Measurements from ENCODE around the gene IL17B. TPM values are rescaled to one million over a fixed set of nuclear protein-coding genes. Genes with fewer than 3 reads are reported as not detected.

Gene IL17B
- total and polyA plus RNA-seq, 2 experiments from 2014 or later: 0.43 TPM; not detected in 1

DNA sequence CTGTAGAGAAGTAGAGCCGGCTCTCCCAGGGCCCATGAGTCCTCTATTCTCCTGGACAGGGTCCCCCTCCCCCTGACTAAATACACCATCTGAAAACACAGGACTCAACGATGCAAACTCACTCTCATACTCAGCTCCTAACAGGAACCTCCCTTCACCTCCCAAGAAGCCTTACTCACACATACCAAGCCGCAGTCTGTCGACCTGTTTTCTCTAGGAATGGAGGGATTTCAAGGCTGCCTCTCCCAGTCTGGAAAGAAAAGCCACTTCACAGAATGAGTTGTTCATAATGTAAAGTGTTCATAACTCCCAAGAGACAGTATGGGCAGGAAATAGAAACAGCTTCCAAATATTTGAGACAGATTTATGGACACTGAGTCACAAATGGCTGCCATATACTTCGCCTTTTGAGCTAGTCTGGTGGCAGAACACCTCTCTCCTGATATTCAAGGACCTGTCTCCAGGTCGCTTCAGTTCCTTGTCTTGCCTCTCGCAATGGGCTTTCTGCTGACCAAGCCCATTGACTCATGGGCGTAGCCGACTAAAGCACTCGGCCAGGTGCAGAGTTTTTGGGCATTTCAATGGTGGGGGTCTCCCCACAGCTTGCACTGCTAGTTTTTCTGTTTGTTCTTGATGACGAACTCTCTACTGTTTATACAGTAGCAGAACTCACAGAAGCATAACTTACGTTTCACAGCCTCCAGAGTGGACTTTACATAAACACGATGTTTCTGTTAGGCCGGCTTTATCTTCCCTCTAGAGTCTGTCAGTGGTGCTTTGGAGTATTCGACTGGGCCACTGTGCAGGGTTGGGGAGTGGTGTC lies 25.0 kb upstream of the IL17B start:
- Histone ChIP-seq H2AFZ (no peak overlapping the region), H3K4me1 (ENCODE audit: insufficient read depth) (peaks cover 44% of the 10 kb centered on the region), H3K79me2 (ENCODE audit: insufficient read depth) (peaks cover 25% of the 10 kb centered on the region), H3K9ac (peak overlapping the region; percentile 87), H4K20me1 (ENCODE audit: insufficient read depth) (no peaks in the 10 kb centered on the region), H3K27me3 (replicated peaks; ENCODE audit: insufficient read depth) (no peaks in the 10 kb centered on the region), H3K27ac (peak overlapping the region; percentile 94), H3K36me3 (ENCODE audit: low read depth) (no peaks in the 10 kb centered on the region), H3F3A (ENCODE audit: insufficient read depth) (peaks cover 52% of the 10 kb centered on the region), H3K4me3 (peak overlapping the region; percentile 20), H3K4me2 (ENCODE audit: unreplicated experiment) (peak overlapping the region; percentile 48), H3K9me2 (ENCODE audit: insufficient read depth) (no peaks in the 10 kb centered on the region), H3K9me3 (ENCODE audit: low read depth) (no peaks in the 10 kb centered on the region)
- DNase-seq: peak; percentile 94
- in situ Hi-C loops (cut with MboI): no loop called here
- TF ChIP-seq EZH2 (IDR thresholded peaks at IDR 0.05; ENCODE audit: insufficient read depth, poor library complexity, severe bottlenecking) (no peak), EZH2phosphoT487 (IDR thresholded peaks at IDR 0.05; ENCODE audit: insufficient read depth, low read depth) (peak; percentile 74; the same call in 1 of the 2 replicates)
- WGBS, 2 experiments (ENCODE audit: low coverage in 1 of 2, low lambda C conversion rate in 2 of 2, missing lambda C conversion rate in 2 of 2): 56 to 58% methylated on average over 15 of the region's 15 CpGs

DNA sequence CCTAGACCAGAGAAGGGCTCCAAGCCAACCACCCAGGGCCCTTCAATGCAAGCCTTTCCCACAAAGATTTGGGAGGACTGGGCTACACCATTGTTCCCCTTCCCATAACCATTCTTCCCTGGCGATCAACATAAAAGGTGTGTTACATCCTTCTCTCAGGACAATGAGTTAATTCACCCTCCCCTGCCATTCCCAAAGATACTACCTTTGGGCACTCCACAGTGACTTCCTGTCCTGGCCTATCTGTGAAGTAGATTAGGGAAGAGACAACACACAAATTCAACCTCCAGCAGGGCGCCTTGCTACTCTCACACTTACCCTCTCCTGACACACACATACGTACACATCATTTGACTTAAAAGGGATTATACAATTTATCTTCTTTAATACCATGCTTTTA lies 23.2 kb upstream of the IL17B start:
- WGBS, 2 experiments (ENCODE audit: low coverage in 1 of 2, low lambda C conversion rate in 2 of 2, missing lambda C conversion rate in 2 of 2): 100% methylated on average over 3 of the region's 3 CpGs

DNA sequence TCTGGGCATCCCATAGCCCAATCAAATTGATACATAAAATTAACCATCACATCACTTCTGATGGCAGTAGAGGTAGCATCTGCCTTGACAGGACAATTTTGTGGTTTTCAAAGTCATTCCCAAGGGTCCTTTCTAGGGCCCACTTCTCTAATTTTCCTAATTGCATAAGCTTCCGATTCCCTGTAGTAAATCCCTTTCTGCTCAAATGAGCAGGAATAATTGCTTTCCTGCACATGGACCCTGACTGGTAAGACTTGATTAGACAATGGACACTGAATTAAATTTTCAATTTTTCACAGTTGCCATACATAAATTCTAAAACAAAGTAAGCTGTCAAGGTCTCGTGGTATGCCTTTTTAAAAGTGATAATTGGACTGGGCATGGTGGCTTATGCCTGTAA lies 22.0 kb upstream of the IL17B start:
- H3K9ac ChIP-seq: no peak overlapping the region
- H4K20me1 ChIP-seq (ENCODE audit: insufficient read depth): no peaks in the 10 kb centered on the region
- H3K79me2 ChIP-seq (ENCODE audit: insufficient read depth): no peaks in the 10 kb centered on the region
- no peak for TF ChIP-seq EZH2phosphoT487 (IDR thresholded peaks at IDR 0.05; ENCODE audit: insufficient read depth, low read depth)
- no peak for TF ChIP-seq EZH2 (IDR thresholded peaks at IDR 0.05; ENCODE audit: insufficient read depth, poor library complexity, severe bottlenecking)
- H3K27ac ChIP-seq: no peak overlapping the region
- no peaks in the 10 kb centered on the region for H3K9me3 ChIP-seq (ENCODE audit: low read depth)
- H3K4me3 ChIP-seq: no peak overlapping the region
- no peak overlapping the region for H3K4me2 ChIP-seq (ENCODE audit: unreplicated experiment)
- peaks cover 39% of the 10 kb centered on the region for H3K4me1 ChIP-seq (ENCODE audit: insufficient read depth)
- peaks cover 48% of the 10 kb centered on the region for H3F3A ChIP-seq (ENCODE audit: insufficient read depth)
- H3K36me3 ChIP-seq (ENCODE audit: low read depth): no peaks in the 10 kb centered on the region
- H3K9me2 ChIP-seq (ENCODE audit: insufficient read depth): no peaks in the 10 kb centered on the region
- no peaks in the 10 kb centered on the region for H3K27me3 ChIP-seq (replicated peaks; ENCODE audit: insufficient read depth)
- no peak for DNase-seq
- 98 to 100% methylated on average over 2 of the region's 2 CpGs for WGBS, 2 experiments (ENCODE audit: low coverage in 1 of 2, low lambda C conversion rate in 2 of 2, missing lambda C conversion rate in 2 of 2)
- no peak overlapping the region for H2AFZ ChIP-seq
- in situ Hi-C loops (cut with MboI): no loop called here

More for the DNA sequence above, 23.2 kb upstream of the IL17B start:
- Histone ChIP-seq H2AFZ (no peak overlapping the region), H3K4me2 (ENCODE audit: unreplicated experiment) (no peak overlapping the region), H3K4me3 (no peak overlapping the region), H3K79me2 (ENCODE audit: insufficient read depth) (peaks cover 7% of the 10 kb centered on the region), H3K4me1 (ENCODE audit: insufficient read depth) (peaks cover 37% of the 10 kb centered on the region), H4K20me1 (ENCODE audit: insufficient read depth) (no peaks in the 10 kb centered on the region), H3F3A (ENCODE audit: insufficient read depth) (peaks cover 45% of the 10 kb centered on the region), H3K9ac (no peak overlapping the region), H3K27ac (no peak overlapping the region), H3K9me2 (ENCODE audit: insufficient read depth) (no peaks in the 10 kb centered on the region), H3K9me3 (ENCODE audit: low read depth) (no peaks in the 10 kb centered on the region), H3K36me3 (ENCODE audit: low read depth) (no peaks in the 10 kb centered on the region), H3K27me3 (replicated peaks; ENCODE audit: insufficient read depth) (no peaks in the 10 kb centered on the region)
- TF ChIP-seq EZH2 (IDR thresholded peaks at IDR 0.05; ENCODE audit: insufficient read depth, poor library complexity, severe bottlenecking): no peak
- no peak for DNase-seq
- in situ Hi-C loops (cut with MboI): no loop called here

DNA sequence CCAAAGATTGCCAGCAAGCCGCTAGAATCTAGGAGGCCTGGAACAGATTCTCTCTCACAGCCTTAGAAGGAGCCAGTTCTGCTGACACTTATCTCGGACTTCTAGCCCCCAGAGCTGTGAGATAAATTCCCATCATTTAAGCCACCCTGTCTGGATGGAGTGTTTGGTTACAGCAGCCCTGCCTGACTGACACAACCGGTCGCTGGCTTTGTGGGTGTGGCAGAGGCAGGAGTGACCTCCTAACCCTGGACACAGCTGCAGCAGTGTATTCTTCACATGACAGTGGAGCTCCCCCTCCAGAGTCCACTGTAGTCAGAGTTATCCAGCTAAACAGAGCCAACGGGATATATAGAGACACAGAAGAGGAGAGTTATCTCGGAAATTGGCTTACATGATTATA lies 21.2 kb upstream of the IL17B start:
- H3K27ac ChIP-seq: no peak overlapping the region
- in situ Hi-C loops (cut with MboI): no loop called here
- H3K4me1 ChIP-seq (ENCODE audit: insufficient read depth): peaks cover 31% of the 10 kb centered on the region
- no peaks in the 10 kb centered on the region for H4K20me1 ChIP-seq (ENCODE audit: insufficient read depth)
- no peaks in the 10 kb centered on the region for H3K9me3 ChIP-seq (ENCODE audit: low read depth)
- WGBS, 2 experiments (ENCODE audit: low coverage in 1 of 2, low lambda C conversion rate in 2 of 2, missing lambda C conversion rate in 2 of 2): 58 to 68% methylated on average over 6 of the region's 6 CpGs
- TF ChIP-seq EZH2 (IDR thresholded peaks at IDR 0.05; ENCODE audit: insufficient read depth, poor library complexity, severe bottlenecking) (no peak), EZH2phosphoT487 (IDR thresholded peaks at IDR 0.05; ENCODE audit: insufficient read depth, low read depth) (no peak)
- no peaks in the 10 kb centered on the region for H3K79me2 ChIP-seq (ENCODE audit: insufficient read depth)
- no peak for DNase-seq
- H3K27me3 ChIP-seq (replicated peaks; ENCODE audit: insufficient read depth): no peaks in the 10 kb centered on the region
- H3K9ac ChIP-seq: no peak overlapping the region
- peaks cover 40% of the 10 kb centered on the region for H3F3A ChIP-seq (ENCODE audit: insufficient read depth)
- no peaks in the 10 kb centered on the region for H3K36me3 ChIP-seq (ENCODE audit: low read depth)
- no peak overlapping the region for H3K4me2 ChIP-seq (ENCODE audit: unreplicated experiment)
- H3K9me2 ChIP-seq (ENCODE audit: insufficient read depth): no peaks in the 10 kb centered on the region
- no peak overlapping the region for H2AFZ ChIP-seq
- H3K4me3 ChIP-seq: no peak overlapping the region
